NCI-H1694 (cell line): Measurements from ENCODE around the gene SNX13.

ENCODE experiments used
- DNase-seq: peaks from one replicate; lab custom pipeline; 2025; lab: John Stamatoyannopoulos, UW

Gene SNX13, protein sequence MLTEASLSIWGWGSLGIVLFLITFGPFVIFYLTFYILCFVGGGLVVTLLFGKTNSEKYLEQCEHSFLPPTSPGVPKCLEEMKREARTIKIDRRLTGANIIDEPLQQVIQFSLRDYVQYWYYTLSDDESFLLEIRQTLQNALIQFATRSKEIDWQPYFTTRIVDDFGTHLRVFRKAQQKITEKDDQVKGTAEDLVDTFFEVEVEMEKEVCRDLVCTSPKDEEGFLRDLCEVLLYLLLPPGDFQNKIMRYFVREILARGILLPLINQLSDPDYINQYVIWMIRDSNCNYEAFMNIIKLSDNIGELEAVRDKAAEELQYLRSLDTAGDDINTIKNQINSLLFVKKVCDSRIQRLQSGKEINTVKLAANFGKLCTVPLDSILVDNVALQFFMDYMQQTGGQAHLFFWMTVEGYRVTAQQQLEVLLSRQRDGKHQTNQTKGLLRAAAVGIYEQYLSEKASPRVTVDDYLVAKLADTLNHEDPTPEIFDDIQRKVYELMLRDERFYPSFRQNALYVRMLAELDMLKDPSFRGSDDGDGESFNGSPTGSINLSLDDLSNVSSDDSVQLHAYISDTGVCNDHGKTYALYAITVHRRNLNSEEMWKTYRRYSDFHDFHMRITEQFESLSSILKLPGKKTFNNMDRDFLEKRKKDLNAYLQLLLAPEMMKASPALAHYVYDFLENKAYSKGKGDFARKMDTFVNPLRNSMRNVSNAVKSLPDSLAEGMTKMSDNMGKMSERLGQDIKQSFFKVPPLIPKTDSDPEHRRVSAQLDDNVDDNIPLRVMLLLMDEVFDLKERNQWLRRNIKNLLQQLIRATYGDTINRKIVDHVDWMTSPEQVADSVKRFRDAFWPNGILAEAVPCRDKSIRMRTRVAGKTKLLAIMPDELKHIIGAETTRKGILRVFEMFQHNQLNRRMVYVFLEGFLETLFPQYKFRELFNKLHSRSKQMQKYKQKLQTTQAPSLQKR

DNA sequence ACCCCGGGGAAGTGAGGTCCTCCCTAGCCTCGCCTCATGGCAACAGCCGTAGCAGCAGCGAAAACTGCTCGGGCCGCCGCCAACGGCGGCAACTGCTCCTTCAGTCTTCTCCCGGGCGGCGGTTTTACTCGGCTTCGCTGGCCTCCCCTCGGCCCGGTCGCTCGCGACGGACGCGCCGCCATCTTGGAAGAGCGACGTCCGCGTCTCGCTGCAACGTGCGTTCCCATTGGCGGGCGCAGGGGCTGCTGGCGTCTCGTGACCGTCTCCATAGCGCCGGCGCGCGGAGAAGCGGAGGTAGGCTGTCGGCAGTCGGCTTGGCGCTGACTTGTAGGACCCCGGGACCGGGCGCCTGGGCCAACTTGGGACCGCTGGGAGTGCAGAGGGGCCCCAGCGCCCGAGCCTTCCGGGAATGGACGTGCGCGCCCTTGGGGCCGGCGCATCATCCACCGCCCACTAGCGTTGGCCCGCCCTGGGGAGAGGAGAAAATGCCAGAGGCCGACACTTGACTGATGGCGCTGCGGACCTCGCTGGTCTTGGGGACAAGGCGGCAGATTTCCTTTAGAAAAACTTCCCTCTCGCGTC lies at the start of gene SNX13:
Gene SNX13, minus strand, starts transcription at position 193 of the 582 bp plus-strand sequence. CDS start 199 bp downstream, outside the sequence.
- peak; percentile 62 for DNase-seq

DNA sequence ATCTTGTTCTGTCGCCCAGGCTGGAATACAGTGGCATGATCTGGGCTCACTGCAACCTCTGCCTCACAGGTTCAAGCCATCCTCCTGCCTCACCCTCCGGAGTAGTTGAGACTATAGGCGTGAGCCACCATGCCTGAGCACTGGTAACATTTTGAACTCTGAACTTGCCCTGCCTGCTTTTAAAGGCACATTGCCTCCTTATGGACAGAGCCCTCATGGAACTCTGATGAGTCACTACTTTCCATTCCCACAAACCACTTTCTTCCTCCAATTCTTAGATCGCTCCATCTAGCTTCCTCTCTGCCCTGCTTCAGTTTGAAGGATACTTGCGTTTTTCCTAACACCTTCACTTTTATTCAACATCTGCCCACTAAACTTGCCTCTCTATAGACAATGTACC lies 49.3 kb upstream of the SNX13 start:
- no peak for DNase-seq

DNA sequence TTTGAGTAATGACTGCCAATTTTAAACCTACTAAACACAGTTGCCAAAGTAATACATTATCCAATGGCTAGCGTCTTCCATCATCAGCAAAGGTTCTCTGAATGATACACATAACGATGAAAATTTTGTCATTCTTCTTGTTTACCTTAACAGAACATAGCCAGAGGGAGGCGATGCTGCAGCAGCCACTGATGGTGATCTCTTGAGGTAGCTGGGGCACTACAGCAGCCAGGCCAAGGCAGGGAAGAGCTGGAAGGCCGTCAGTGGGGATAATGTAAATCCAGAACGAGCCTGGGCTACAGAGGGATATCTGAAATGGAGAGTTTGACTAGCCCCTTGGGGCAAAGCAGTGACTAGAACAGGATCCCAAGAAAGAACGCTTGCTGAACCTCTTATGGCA lies 48.6 kb upstream of the SNX13 start:
- DNase-seq: no peak

DNA sequence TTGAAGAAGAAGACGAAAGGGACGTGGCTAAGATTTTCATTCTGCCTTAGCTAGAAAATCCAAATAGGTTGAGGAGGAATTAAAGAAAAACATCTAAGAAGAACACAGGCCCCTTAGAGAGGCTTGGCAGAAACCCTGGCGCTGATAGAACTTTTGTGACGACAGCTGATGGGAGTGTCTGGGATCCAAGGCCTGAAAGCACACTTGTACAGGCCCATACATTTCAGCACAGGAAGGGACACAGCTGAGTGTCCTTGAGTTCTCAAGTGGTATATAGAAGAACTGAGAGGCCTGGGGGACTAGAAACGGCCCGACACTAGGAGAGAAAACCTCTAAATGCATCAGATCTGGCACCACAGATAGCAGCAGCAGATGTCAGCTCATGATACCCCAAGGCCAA lies 47.8 kb upstream of the SNX13 start:
- no peak for DNase-seq

DNA sequence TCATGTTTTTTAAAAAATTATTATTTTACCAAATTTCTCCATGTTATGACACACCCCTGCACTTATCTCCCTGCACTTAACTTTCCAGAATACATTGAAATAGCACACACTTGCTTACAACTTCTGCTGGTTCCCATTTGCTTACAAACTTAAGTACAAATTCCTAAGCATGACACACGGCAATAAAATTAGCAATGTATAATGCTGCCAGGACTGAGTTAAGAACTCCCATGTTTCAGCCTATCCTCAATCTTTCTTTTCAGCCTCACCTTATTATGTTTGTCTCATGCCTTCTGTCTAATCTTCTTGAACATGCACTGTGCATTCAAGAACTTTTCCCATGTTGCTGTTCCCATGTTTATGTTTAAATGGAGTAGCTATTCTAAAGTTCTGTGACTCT lies 46.6 kb upstream of the SNX13 start:
- no peak for DNase-seq

DNA sequence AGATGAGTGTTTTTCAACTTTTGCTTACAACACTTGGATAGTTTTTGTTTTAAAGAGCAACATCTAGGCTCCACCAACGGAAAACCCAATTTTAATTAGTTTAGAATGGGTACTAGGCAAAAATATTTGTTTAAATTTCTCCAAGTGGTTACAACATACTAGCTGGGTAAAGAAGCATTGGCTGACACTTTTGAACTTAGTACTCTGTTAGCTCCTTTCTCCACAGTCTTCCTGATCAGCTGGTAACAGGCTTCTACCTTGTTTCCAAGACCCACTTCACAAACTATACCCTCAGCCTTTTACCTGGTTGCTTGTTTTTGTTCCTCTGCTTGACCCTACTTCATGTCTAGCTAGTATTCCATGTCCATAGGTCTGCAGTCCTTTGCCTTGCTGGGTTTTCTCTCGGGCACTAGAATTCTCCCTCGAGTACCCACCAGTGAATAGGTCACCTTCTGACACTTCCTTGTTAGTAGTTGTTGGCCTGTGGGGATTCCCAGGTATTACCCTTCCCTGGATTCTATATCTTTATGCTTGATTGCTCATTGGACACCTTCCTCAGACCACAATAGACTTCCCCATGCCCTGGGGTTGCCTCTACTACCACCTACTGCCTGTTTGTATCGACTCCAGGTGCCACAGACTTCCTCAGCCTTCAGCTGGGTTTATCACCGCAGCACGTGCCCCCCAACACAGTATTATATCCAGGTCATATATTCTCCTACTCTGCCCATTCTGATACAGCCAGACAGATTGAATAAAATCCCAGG lies 45.4 kb upstream of the SNX13 start:
- DNase-seq: no peak

DNA sequence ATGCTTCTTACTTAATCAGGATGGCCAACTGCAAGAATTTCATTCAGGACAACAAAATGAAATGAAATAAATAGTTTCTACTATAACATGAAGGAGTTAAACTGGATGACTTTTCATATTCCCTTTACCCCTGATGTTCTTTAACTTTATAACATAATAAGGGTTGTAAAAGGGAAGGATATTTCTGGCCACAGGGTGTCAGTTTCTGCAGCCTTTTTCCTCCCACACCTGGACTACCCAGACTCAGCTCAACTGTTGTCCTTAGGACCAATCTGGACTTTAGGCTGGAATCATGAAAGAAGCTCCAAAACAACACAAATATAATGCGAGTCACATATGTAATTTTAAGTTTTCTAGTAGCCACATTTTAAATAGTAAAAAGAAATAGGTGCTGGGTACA lies 44.0 kb upstream of the SNX13 start:
- no peak for DNase-seq

DNA sequence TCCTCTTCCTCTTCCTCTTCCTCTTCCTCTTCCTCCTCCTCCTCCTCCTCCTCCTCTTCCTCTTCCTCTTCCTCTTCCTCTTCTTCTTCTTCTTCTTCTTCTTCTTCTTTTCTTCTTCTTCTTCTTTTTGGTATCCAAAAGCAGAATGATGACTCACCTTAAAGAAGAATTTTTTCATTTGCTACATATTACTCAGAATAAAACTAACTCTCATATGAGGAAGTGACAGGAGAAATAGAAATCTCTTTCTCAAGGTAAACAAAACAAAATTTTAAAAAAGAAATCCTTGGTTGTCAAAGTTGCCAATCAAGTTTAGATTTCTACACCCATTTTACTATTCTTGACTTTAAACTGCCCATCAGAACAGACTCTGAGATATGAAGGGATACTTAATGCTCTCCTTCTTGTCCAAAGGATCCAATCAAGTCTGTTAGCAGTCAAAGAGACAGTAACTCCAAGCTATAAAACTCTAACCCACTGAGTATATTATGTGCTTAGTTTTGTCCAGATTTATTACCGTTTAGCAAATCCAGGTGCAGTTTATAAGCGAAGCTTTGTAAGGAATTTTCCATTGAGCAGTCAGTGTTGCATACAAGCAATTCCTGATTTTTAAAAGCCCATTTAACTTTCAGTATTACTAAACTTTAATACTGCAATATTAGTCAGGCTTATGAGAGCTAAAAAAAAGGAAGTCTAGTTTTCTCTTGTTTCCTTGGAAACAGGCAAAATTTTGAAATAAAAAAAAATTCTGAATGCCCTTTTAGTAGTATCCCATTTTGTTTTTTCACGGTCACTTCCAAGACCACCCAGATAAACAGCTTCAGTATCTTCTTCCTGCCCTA lies 43.1 kb upstream of the SNX13 start:
- DNase-seq: no peak

DNA sequence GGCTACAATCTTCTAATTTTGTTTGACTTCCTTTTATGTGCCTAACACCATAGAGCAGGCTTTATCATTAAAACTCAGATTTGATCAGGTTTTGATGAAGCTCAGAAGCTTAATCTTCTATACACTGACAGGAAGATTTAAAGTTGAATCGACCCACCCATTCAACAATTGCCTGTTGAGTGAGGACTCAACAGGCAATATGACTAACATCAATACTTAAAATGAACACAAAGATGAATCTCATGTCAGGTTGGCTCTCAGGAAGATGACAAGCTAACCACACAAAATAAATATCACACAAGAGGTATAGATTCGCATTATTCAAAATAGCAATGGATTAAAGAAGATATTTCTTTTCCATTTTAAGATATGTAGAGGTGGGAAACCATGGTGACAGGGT lies 36.7 kb upstream of the SNX13 start:
- DNase-seq: no peak

DNA sequence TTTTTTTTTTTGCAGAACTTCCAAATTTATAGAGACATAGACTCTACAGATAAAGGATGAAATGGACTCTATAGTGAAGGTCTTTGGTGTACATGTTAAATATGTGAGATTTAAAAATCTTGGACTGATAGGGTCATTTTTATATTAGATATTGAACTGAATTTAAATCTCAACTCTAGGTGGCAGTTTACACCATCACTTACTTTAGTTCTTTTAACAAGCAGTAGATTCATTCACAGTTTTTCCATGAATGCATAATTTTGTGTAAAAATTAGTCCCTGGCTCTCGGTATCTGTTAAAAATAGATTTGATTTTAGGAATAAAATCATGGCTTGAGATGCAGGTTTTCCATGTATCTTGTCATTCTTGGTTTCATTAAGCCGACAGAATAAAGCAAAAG lies 31.1 kb upstream of the SNX13 start:
- peak; percentile 3 for DNase-seq

DNA sequence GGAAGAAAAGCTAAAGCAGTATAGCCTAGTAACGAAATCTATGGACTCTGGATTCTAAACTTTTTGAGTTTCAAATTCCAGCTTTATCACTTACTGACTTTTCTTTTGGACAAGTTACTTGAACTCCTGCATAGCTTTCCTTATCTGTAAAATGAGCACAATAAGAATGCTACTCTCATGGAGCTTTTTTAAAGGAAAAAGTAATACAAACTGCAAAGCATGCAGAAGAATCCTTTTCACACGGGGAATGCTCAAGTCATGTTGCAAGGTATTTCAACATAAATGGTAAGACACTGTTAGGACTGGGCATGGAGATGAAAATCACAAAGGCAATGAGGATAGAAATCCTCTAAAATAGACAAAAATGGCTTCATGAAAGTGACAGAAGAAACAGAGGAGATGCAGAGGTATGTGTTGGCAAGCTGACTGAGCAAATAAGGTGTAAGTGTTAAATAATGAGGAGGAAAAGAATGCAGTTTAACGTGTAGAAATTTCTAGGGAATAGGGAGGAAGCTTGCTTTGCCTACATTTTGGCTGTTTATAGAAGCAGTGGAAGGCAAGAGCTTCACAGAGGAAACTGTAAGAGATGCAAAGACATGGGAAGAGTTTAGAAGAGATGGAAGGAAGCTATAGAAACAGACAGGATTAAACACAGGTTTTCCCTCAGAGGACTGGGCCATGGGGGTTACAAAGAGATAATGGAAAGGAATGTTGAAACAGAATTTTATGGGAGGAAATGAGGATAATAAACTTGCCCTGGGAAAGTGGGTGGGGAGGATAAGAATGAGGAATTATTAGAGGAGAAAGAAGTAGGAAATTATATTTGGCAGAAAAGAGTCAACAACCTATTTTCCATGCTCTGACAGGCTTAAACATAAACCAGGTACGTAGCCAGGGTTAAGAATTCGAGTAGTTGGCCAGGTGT lies 28.8 kb upstream of the SNX13 start:
- DNase-seq: no peak

DNA sequence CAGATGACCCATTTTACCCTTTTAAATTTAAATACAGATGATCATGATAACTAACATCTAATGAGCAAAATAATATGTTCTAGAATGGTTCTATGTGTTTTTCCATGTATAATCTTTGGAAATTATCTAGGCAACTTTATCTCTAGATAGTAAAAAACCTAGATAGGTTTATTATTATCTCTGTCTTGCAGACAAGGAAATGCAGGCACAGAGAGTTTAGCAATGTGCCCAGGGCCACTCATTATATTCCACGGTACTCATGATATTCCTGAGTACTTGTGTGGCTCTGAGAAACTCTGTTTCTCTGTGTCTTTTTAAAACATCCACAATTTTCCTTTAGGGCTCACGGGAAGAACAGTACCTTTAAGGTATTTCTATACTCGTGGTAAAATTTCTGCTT lies 26.4 kb upstream of the SNX13 start:
- no peak for DNase-seq

DNA sequence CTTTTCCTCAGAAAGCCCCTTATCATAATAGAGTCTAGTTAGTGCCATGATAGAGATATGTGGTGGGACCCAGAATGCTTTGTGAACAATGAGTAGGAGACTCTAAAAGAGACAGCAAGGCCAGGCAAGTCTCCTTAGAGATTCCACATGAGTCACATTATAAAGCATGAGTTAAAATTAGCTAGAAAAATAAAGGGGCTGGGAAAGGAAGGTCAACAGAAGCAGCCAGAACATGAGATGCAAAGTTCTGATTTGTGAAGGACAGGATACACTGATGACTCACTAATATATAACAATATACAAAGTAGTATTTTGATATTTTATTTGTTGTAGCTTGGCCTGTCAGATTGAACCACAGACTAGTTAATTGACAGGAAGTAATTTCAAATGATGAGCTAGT lies 25.3 kb upstream of the SNX13 start:
- no peak for DNase-seq

DNA sequence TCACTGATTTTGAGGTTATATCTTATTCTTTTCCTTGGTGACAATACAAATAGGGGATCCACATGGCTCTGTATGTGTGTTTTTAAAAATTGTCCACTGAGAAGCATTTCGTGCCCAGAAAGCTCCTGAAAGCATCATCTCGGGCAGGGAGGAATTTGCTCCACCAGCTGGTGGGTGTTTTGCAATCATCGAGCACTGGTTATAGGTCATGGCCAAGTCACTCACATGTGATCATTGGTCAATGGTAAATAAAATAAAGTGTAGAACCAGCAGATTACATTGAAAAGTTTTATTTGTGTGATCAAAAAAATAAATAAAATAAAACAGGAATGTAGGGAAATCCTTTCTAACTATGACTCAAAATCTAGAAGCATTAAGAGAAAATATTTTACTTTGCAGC lies 23.0 kb upstream of the SNX13 start:
- DNase-seq: no peak

DNA sequence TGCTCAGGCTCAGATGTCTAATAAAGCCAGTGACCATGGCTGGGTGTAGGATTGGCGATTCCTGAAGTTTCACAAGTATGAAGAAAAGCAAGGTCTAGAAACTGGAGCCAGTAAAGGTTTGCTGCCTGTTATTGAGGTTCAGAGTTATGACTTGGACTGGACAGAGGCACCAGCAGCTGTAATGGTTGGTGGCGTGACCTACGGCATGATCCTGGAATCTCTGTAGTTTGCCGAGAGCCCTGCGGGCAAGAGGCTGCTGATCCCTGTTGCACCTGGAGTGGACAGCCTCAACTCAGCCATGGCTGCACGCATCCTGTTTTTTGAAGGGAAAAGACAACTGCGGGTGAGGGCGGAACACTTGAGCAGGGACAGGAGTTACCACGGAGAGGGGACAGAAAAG lies 22.4 kb upstream of the SNX13 start:
- no peak for DNase-seq

DNA sequence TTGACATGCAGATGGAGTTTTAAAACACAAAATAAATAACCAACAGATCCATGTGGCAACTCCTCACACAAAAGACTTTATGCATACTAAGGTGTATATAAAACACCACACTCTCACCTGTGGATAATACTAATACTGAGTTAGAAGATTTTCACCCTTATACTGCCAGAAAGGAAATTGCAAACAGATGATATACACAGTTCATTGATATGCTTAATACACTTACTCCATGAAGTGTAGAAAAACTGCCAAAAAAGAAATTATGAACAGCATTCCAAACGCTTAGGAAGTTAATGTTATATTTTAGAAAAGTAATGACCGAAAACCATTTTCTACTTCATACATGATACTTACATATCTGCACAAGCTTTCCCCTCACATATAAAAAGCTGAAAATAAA lies 17.6 kb upstream of the SNX13 start:
- DNase-seq: no peak

DNA sequence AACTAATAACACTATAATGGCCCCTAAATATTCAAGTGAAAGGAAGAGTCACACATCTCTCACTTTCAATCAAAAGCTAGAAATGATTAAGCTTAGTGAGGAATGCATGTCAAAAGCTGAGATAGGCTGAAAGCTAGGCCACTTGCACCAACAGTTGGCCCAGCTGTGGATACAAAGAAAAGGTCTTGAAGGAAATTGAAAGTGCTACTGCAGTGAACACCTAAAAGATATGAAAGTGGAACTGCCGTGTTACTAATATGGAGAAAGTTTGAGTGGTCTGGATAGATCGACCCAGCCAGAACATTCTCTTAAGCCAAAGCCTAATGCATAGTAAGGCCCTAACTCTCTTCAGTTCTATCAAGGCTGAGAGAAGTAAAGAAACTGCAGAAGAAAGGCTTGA lies 12.1 kb upstream of the SNX13 start:
- DNase-seq: no peak

DNA sequence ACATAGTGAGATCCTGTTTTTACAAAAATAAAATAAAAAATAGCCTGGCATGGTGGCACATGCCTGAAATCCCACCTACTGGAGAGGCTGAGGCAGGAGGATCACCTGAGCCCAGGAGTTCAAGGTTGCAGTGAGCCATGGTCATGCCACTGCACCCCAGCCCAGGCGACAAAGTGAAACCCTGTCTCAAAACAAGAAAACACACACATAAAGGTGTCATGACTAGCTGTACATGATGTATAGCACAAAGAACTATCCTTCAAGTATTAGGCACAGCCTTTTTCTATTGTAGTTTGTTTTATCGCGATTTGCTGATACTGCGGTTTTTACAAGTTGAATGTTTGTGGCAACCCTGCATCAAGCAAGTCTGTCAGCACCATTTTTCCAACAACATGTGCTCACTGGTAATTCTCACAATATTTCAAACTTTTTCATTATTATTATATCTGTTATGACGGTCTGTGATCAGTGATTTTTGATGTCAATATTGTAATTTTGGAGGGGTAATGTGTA lies 11.5 kb upstream of the SNX13 start:
- no peak for DNase-seq

DNA sequence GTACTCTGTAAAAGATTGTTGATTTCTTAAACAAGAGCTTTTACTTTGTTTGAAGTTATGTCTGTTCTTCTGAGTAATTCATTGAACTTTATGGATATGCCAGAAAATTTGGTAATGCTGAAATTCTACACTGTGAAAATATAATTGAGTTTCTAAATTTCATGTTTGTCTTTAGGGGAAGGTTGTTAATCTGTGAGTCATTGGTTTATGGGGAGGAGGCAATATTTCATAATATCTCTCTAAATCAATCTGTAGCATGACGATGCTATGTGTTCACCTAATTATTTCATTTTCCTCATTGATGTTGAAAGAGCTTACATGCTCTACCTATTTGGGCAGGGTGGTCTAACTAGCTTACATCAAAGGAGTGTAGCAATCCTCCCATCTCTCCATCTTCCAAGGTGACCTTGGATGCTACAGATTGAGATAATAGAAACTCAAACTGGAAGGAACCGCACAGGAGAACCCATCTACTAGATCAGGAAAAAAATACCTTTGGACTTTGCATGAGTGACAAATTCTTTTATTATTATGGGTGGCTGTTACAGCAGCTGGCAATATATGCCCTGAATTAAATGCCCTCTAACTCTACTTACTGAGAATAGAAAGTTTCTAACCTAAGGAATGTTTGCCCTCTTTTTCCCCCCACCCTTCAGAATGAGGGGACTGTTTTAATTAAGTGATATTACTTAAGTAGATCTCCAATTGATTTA lies 8.4 kb upstream of the SNX13 start:
- no peak for DNase-seq
